Stimulated activated CD8-positive, alpha-beta memory T cell treated with anti-CD3 and anti-CD28 coated beads, Interleukin-12 subunit alpha, Interleukin-12 subunit beta, amount 100 ng/mL, for 4 hours (primary cell): ENCODE measurements around the gene PDZRN4.
"Not testable (repeated sequence)": the region's sequence is repeated elsewhere in the genome, so short reads cannot be mapped to it uniquely, and the experiment has no call there.

ENCODE experiments used
- DNase-seq: peaks from one replicate; pipeline ENCODE4 v3.0.0-alpha.2; 2020; ENCODE audit warnings: low read depth

The PDZRN4 gene

GRCh38 chr12:41217727-41218126 lies 29.6 kb downstream of the PDZRN4 start:
- DNase-seq: no peak

GRCh38 chr12:41220931-41221330 lies 32.8 kb downstream of the PDZRN4 start:
- no peak for DNase-seq

GRCh38 chr12:41221491-41221890 lies 33.4 kb downstream of the PDZRN4 start:
- DNase-seq: no peak

- no peak for DNase-seq
These were observed 35.5 kb downstream of the PDZRN4 start for GRCh38 chr12:41223600-41223999.

GRCh38 chr12:41224066-41224465 lies 35.9 kb downstream of the PDZRN4 start:
- no peak for DNase-seq

GRCh38 chr12:41225179-41225578 lies 37.1 kb downstream of the PDZRN4 start:
- DNase-seq: no peak

GRCh38 chr12:41228066-41228820 lies 40.1 kb downstream of the PDZRN4 start:
- DNase-seq: no peak

GRCh38 chr12:41230756-41231155 lies 42.6 kb downstream of the PDZRN4 start:
- DNase-seq: no peak

GRCh38 chr12:41234692-41235091 lies 46.6 kb downstream of the PDZRN4 start:
- no peak for DNase-seq

- DNase-seq: no peak
These were observed 54.5 kb downstream of the PDZRN4 start for GRCh38 chr12:41242603-41243002.

GRCh38 chr12:41248391-41248790 lies 60.3 kb downstream of the PDZRN4 start:
- no peak for DNase-seq

GRCh38 chr12:41250748-41251147 lies 62.6 kb downstream of the PDZRN4 start:
- DNase-seq: no peak

GRCh38 chr12:41254004-41254914 lies 66.1 kb downstream of the PDZRN4 start:
- no peak for DNase-seq

GRCh38 chr12:41263196-41263595 lies 75.1 kb downstream of the PDZRN4 start:
- DNase-seq: not testable (repeated sequence)

- no peak for DNase-seq
These were observed 76.2 kb downstream of the PDZRN4 start for GRCh38 chr12:41264281-41264680.

- DNase-seq: no peak
These were observed 80.9 kb downstream of the PDZRN4 start for GRCh38 chr12:41269056-41269455.

GRCh38 chr12:41271489-41271888 lies 83.4 kb downstream of the PDZRN4 start:
- DNase-seq: no peak

GRCh38 chr12:41274643-41275042 lies 86.5 kb downstream of the PDZRN4 start:
- DNase-seq: no peak

- no peak for DNase-seq
These were observed 89.2 kb downstream of the PDZRN4 start for GRCh38 chr12:41277100-41277945.

GRCh38 chr12:41277946-41278267 lies 89.8 kb downstream of the PDZRN4 start:
- no peak for DNase-seq

GRCh38 chr12:41280341-41281095 lies 92.4 kb downstream of the PDZRN4 start:
- not testable (repeated sequence) for DNase-seq

- DNase-seq: not testable (repeated sequence)
These were observed 97.3 kb downstream of the PDZRN4 start for GRCh38 chr12:41285470-41285869.
